ENCODE data around the gene GPBP1L1. TPM values are rescaled to one million over a fixed set of nuclear protein-coding genes. Genes with fewer than 3 reads are reported as not detected.

GPBP1L1 gene
- polyA plus RNA-seq, 1 donor (not counting 4 experiments of a cell fraction or from before 2014, with no cell fraction given): 64.1 TPM

- H3K9ac ChIP-seq (ENCODE audit: control insufficient read depth, extremely low read depth, insufficient read depth, low read length): peak overlapping the region; percentile 64
- dilution Hi-C loops (cut with MboI; ENCODE audit: extremely low pct_ligation_motif_present, low sequenced_read_pairs): no loop called here
- TF ChIP-seq EZH2 (IDR thresholded peaks at IDR 0.05; ENCODE audit: low read length) (no peak), CTCF (optimal IDR thresholded peaks at IDR 0.05 in 1 of 3, IDR thresholded peaks at IDR 0.05 in 1 of 3, conservative IDR thresholded peaks at IDR 0.05 in 1 of 3; ENCODE audit: extremely low read depth in 1 of 3, insufficient read depth in 2 of 3, low read length in 3 of 3) (no peak)
- FAIRE-seq (peak; percentile 73), DNase-seq (ENCODE audit: low read depth, low spot score) (peak; percentile 68)
- H3K9me3 ChIP-seq (ENCODE audit: control insufficient read depth, low read depth, low read length): no peaks in the 10 kb centered on the region
- peaks cover 22% of the 10 kb centered on the region for H3K4me1 ChIP-seq (ENCODE audit: control insufficient read depth, extremely low read depth, insufficient read depth, low read length)
- H2AFZ ChIP-seq (ENCODE audit: control insufficient read depth, low read length): no peak overlapping the region
- H3K79me2 ChIP-seq (ENCODE audit: control insufficient read depth, insufficient read depth, low read length): no peaks in the 10 kb centered on the region
- peak overlapping the region; percentile 85 for H3K27ac ChIP-seq (ENCODE audit: control insufficient read depth, insufficient read depth, low read length)
- H4K20me1 ChIP-seq (ENCODE audit: control insufficient read depth, extremely low read depth, insufficient read depth, low read length): no peaks in the 10 kb centered on the region
- H3K4me2 ChIP-seq (ENCODE audit: control insufficient read depth, extremely low read depth, insufficient read depth, low read depth, low read length): peak overlapping the region; percentile 73
- H3K4me3 ChIP-seq (ENCODE audit: control insufficient read depth in 2 of 3, extremely low read depth in 1 of 3, insufficient read depth in 2 of 3, low read depth in 1 of 3, low read length in 3 of 3): peak overlapping the region in 2 of 3 experiments; percentile 11 to 15
- H3K36me3 ChIP-seq (ENCODE audit: control insufficient read depth in 2 of 2, extremely low read depth in 1 of 2, insufficient read depth in 2 of 2, low read length in 2 of 2): peaks cover 4 to 27% of the 10 kb centered on the region in 2 experiments
- H3K9me1 ChIP-seq (ENCODE audit: control insufficient read depth, extremely low read depth, insufficient read depth, low read length): no peaks in the 10 kb centered on the region
- H3K27me3 ChIP-seq (ENCODE audit: control insufficient read depth, extremely low read depth, insufficient read depth, low read length): no peaks in the 10 kb centered on the region
These were observed 73.3 kb downstream of the GPBP1L1 start for GRCh38 chr1:45612941-45613579.

GRCh38 chr1:45610589-45611226 lies 75.6 kb downstream of the GPBP1L1 start:
- Histone ChIP-seq H3K79me2 (ENCODE audit: control insufficient read depth, insufficient read depth, low read length) (no peaks in the 10 kb centered on the region), H3K4me1 (ENCODE audit: control insufficient read depth, extremely low read depth, insufficient read depth, low read length) (peaks cover 22% of the 10 kb centered on the region), H4K20me1 (ENCODE audit: control insufficient read depth, extremely low read depth, insufficient read depth, low read length) (no peaks in the 10 kb centered on the region), H3K36me3 (ENCODE audit: control insufficient read depth in 2 of 2, extremely low read depth in 1 of 2, insufficient read depth in 2 of 2, low read length in 2 of 2) (peaks cover 4 to 30% of the 10 kb centered on the region in 2 experiments), H3K4me2 (ENCODE audit: control insufficient read depth, extremely low read depth, insufficient read depth, low read depth, low read length) (no peak overlapping the region), H3K9me3 (ENCODE audit: control insufficient read depth, low read depth, low read length) (no peaks in the 10 kb centered on the region), H3K27ac (ENCODE audit: control insufficient read depth, insufficient read depth, low read length) (no peak overlapping the region), H3K9me1 (ENCODE audit: control insufficient read depth, extremely low read depth, insufficient read depth, low read length) (no peaks in the 10 kb centered on the region), H3K9ac (ENCODE audit: control insufficient read depth, extremely low read depth, insufficient read depth, low read length) (no peak overlapping the region), H3K4me3 (ENCODE audit: control insufficient read depth in 2 of 3, extremely low read depth in 1 of 3, insufficient read depth in 2 of 3, low read depth in 1 of 3, low read length in 3 of 3) (no peak overlapping the region), H3K27me3 (ENCODE audit: control insufficient read depth, extremely low read depth, insufficient read depth, low read length) (no peaks in the 10 kb centered on the region), H2AFZ (ENCODE audit: control insufficient read depth, low read length) (no peak overlapping the region)
- TF ChIP-seq CTCF (optimal IDR thresholded peaks at IDR 0.05 in 1 of 3, IDR thresholded peaks at IDR 0.05 in 1 of 3, conservative IDR thresholded peaks at IDR 0.05 in 1 of 3; ENCODE audit: extremely low read depth in 1 of 3, insufficient read depth in 2 of 3, low read length in 3 of 3): no peak
- no peak for TF ChIP-seq EZH2 (IDR thresholded peaks at IDR 0.05; ENCODE audit: low read length)
- dilution Hi-C loops (cut with MboI; ENCODE audit: extremely low pct_ligation_motif_present, low sequenced_read_pairs): no loop called here
- DNase-seq (ENCODE audit: low read depth, low spot score) (no peak), FAIRE-seq (no peak)
